ENCODE data around the gene SUN5. TPM values are rescaled to one million over a fixed set of nuclear protein-coding genes. Genes with fewer than 3 reads are reported as not detected.
A peak's percentile ranks its signal among the peaks of the same experiment; 100 is the strongest.

The SUN5 gene
- total and polyA plus RNA-seq, 11 donors = not detected

DNA sequence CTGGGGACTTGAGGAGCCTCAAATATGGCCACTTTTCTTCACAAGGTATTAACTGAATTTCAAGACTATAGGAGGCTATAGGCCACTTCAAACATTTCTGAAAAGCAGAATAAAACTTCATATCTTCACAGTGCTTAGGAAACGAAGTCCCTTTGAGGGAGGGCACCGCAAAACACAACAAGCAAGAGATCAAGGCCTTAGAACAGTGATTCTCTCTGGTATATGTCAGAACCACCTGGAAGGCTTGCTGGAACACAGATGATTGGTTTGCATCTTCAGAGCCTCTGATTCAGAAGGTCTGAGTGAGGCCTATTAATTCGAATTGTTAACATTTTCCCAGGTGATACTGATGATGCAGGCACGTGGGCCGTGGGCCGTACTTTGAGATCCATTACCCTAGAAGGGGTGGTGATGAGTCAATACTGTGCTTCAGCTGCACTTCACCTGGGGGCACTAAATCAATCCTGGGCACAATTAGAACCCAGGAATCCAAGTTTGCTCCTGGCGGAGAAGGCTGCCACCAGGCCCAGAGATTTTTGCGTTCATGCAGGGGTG, 10.7 kb downstream of the SUN5 start:
- no peak for DNase-seq

DNA sequence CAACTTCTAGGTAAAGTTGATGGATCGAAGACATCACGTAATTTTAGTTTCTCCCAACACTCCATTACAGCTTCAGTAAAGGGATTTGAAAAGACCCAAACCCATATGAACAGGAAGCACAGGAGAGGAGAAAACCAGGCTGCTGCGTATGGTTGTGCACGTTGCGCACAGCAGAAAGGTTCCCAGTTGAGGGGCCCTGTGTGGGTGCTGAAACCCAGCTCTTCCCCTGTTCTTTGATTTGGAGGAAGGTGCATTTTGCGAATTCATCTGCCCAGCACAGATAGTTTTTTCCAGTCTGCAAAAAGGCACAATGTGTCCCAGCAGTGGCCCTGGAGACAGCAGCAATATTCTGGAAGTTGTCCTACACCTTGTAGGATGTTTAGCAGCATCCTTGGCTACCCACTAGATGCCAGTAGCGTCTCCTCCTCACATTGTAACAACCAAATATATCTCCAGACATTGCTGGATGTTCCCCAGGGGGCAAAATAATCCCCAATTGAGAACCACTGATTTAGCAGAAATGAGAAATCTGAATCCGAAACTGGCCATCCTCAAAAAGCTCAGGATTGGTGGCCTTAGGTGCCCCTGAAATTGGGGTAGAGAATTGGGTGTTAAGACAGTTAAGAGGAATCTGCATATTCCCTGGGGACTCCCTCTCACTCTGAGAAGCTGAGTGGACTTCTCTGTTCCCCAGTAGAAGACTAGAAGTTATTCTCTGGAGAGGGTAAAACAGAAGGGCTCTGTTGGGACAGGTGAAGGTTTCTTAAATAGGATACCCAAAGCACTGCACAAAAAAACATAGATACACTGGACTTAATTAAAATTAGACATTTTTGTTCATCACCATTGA, 12.2 kb downstream of the SUN5 start:
- Histone ChIP-seq H3K27ac (no peak overlapping the region), H3K27me3 (peaks cover 0 to 3% (median 0%) of the 10 kb centered on the region in 9 donors), H3K4me1 (peaks cover 0 to 7% (median 0%) of the 10 kb centered on the region in 12 donors), H3K4me3 (no peak overlapping the region), H3K9me3 (peaks cover 0 to 11% (median 0%) of the 10 kb centered on the region in 12 donors), H3K36me3 (no peaks in the 10 kb centered on the region)
- TF ChIP-seq POLR2A (IDR thresholded peaks at IDR 0.05) = no peak
- TF ChIP-seq, protein P1, sequence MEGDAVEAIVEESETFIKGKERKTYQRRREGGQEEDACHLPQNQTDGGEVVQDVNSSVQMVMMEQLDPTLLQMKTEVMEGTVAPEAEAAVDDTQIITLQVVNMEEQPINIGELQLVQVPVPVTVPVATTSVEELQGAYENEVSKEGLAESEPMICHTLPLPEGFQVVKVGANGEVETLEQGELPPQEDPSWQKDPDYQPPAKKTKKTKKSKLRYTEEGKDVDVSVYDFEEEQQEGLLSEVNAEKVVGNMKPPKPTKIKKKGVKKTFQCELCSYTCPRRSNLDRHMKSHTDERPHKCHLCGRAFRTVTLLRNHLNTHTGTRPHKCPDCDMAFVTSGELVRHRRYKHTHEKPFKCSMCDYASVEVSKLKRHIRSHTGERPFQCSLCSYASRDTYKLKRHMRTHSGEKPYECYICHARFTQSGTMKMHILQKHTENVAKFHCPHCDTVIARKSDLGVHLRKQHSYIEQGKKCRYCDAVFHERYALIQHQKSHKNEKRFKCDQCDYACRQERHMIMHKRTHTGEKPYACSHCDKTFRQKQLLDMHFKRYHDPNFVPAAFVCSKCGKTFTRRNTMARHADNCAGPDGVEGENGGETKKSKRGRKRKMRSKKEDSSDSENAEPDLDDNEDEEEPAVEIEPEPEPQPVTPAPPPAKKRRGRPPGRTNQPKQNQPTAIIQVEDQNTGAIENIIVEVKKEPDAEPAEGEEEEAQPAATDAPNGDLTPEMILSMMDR (IDR thresholded peaks at IDR 0.05) = no peak
- intact Hi-C loops (cut with DNase I) = no loop called here
- DNase-seq = no peak
- 74 to 86% (median 84%) methylated on average over 8 of the region's 8 CpGs for WGBS, 4 donors
- ATAC-seq = no peak

More for the DNA sequence above, 10.7 kb downstream of the SUN5 start:
- intact Hi-C loops (cut with DNase I) = no loop called here
- no peaks in the 10 kb centered on the region for H3K36me3 ChIP-seq
- no peak overlapping the region for H3K27ac ChIP-seq
- peaks cover 0 to 11% (median 0%) of the 10 kb centered on the region in 12 donors for H3K9me3 ChIP-seq
- no peaks in the 10 kb centered on the region for H3K4me1 ChIP-seq
- no peak overlapping the region for H3K4me3 ChIP-seq
- peaks cover 0 to 3% (median 0%) of the 10 kb centered on the region in 9 donors for H3K27me3 ChIP-seq
- WGBS, 4 donors = 79 to 86% (median 82%) methylated on average over 8 of the region's 8 CpGs
- no peak for ATAC-seq
- no peak for TF ChIP-seq POLR2A (IDR thresholded peaks at IDR 0.05)
- TF ChIP-seq, protein P1 (IDR thresholded peaks at IDR 0.05) = no peak

DNA sequence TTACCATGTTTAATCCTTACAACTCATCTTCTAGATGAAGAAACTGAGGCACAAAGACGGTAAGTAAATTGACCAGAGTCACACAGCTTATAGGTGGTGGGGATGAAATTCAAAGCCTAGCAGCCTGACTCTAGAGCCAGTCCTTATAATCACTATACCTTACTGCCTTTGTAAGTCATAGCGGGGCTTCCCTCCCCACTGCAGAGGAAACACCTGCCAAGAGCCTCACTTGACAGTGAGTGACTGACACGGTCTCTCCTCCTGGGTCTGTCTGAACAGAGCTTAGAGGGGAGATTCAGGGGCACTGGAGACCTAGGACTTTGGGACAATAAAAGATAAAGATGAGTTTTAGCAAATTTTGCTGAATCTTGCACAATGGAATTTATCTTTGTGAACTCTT, 12.8 kb downstream of the SUN5 start:
- TF ChIP-seq POLR2A (IDR thresholded peaks at IDR 0.05) = no peak
- TF ChIP-seq, protein P1 (IDR thresholded peaks at IDR 0.05) = no peak
- WGBS, 4 donors = 50 to 65% (median 63%) methylated on average over 3 of the region's 3 CpGs
- H3K9me3 ChIP-seq = peaks cover 0 to 11% (median 0%) of the 10 kb centered on the region in 12 donors
- ATAC-seq = no peak
- no peaks in the 10 kb centered on the region for H3K36me3 ChIP-seq
- intact Hi-C loops (cut with DNase I) = no loop called here
- no peaks in the 10 kb centered on the region for H3K27me3 ChIP-seq
- H3K4me3 ChIP-seq = no peak overlapping the region
- peaks cover 0 to 7% (median 0%) of the 10 kb centered on the region in 12 donors for H3K4me1 ChIP-seq
- no peak for DNase-seq
- H3K27ac ChIP-seq = no peak overlapping the region

DNA sequence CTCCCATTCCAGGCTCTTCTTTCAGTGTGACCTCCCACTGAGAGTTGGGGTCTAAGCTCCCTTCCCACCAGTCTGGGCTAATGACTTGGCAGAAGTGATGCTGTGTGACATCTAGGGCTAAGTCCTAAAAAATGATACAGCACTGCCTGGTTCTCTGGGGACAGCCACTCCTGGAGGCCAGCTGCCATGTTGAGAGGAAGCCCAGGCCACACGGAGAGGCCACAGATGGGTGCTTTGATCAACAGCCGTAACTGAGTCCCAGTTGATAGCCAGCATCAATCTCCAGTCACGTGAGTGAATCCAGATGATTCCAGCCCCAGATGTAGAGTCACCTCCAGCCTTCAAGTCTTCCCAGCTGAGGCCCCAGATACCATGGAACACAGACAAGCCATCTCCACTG, 13.8 kb downstream of the SUN5 start:
- H3K36me3 ChIP-seq = no peaks in the 10 kb centered on the region
- no peak overlapping the region for H3K4me3 ChIP-seq
- H3K27me3 ChIP-seq = no peaks in the 10 kb centered on the region
- no peak for TF ChIP-seq POLR2A (IDR thresholded peaks at IDR 0.05)
- TF ChIP-seq, protein P1 (IDR thresholded peaks at IDR 0.05) = no peak
- intact Hi-C loops (cut with DNase I) = no loop called here
- peaks cover 0 to 9% (median 0%) of the 10 kb centered on the region in 12 donors for H3K9me3 ChIP-seq
- no peak overlapping the region for H3K27ac ChIP-seq
- peak in 1 of 5 donors; percentile 22 for DNase-seq
- peaks cover 0 to 7% (median 0%) of the 10 kb centered on the region in 12 donors for H3K4me1 ChIP-seq
- 65 to 75% (median 69%) methylated on average over 2 to 3 of the region's 3 CpGs for WGBS, 4 donors
- no peak for ATAC-seq
